Suprapubic skin (tissue), 4 donors: ENCODE measurements around the gene NR2E1.

Experiments used
- CTCF ChIP-seq, 2 donors: fragments of 200-600 bp in 1 of 2; fragments of 450-650 bp in 1 of 2; sonication (generic) in 1 of 2; IDR thresholded peaks; one replicate each; pipeline ENCODE4 v1.5.1; 2016 to 2019; ENCODE audit warnings: antibody characterized with exemption in 2 of 2, mild to moderate bottlenecking in 1 of 2, moderate library complexity in 1 of 2
- EP300 ChIP-seq: sonication (generic); formaldehyde crosslinking; IDR thresholded peaks from one replicate; pipeline ENCODE4 v1.6.1; 2017; ENCODE audit warnings: antibody characterized with exemption
- POLR2A ChIP-seq, 2 donors: fragments of 450-650 bp; IDR thresholded peaks; one replicate each; pipeline ENCODE4 v1.6.1; 2017; ENCODE audit warnings: antibody characterized with exemption in 2 of 2, mild to moderate bottlenecking in 2 of 2, moderate library complexity in 2 of 2
- POLR2AphosphoS5 ChIP-seq, 3 donors: sonication (generic); formaldehyde crosslinking; IDR thresholded peaks; one replicate each; pipeline ENCODE4 v1.6.1; 2017; ENCODE audit warnings: antibody characterized with exemption in 3 of 3

- TF ChIP-seq CTCF (IDR thresholded peaks at IDR 0.05): no peak
- TF ChIP-seq EP300: no peak
- TF ChIP-seq POLR2AphosphoS5 (IDR thresholded peaks at IDR 0.05): no peak
- TF ChIP-seq POLR2A (IDR thresholded peaks at IDR 0.05): no peak
These were observed 31.4 kb upstream of the NR2E1 start for GRCh38 chr6:108134213-108134970.
